Measurements from ENCODE around the gene KRT79.

DNA sequence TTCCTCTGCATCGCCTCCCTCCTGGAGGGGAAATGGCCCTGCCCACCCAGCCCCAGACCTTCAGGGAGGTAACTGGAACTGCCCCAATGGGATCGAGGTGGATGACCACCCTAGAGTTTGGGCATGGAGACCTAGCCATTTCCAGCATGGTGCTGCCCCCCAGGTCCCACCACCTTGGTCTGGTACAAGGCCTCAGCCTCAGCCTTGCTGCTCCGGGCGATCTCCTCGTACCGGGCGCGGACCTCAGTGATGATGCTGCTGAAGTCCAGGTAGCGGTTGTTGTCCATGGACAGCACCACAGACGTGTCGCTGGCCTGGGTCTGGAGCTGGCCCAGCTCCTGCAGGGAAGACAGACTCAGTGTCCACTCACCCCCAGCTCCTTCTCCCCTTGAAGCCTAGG lies 10.3 kb upstream of the KRT79 start:
- TF ChIP-seq, protein P1, sequence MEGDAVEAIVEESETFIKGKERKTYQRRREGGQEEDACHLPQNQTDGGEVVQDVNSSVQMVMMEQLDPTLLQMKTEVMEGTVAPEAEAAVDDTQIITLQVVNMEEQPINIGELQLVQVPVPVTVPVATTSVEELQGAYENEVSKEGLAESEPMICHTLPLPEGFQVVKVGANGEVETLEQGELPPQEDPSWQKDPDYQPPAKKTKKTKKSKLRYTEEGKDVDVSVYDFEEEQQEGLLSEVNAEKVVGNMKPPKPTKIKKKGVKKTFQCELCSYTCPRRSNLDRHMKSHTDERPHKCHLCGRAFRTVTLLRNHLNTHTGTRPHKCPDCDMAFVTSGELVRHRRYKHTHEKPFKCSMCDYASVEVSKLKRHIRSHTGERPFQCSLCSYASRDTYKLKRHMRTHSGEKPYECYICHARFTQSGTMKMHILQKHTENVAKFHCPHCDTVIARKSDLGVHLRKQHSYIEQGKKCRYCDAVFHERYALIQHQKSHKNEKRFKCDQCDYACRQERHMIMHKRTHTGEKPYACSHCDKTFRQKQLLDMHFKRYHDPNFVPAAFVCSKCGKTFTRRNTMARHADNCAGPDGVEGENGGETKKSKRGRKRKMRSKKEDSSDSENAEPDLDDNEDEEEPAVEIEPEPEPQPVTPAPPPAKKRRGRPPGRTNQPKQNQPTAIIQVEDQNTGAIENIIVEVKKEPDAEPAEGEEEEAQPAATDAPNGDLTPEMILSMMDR (IDR thresholded peaks at IDR 0.05; ENCODE audit: poor library complexity): no peak
- TF ChIP-seq EZH2 (IDR thresholded peaks at IDR 0.05; ENCODE audit: borderline replicate concordance) (no peak), EZH2phosphoT487 (IDR thresholded peaks at IDR 0.05; ENCODE audit: low read depth, severe bottlenecking, unreplicated experiment) (no peak)
